Right lobe of liver (tissue), 6 donors: ENCODE data around the gene CELA2A. TPM values are rescaled to one million over a fixed set of nuclear protein-coding genes. Genes with fewer than 3 reads are reported as not detected.

Experiments used
- ATAC-seq, 4 donors: fragments of 200-7000 bp; cut with Tn5 transposase; one replicate each; pipeline ENCODE4 v1.9.1; 2020; ENCODE audit warnings: mild to moderate bottlenecking in 4 of 4, moderate library complexity in 4 of 4
- DNase-seq, 3 donors: peaks; one replicate each; pipeline ENCODE4 v3.0.0-alpha.2; 2020
- H3K27ac ChIP-seq, 3 donors: fragments of 200-600 bp; one replicate each; pipeline ENCODE4 v1.8.0; 2022
- H3K27me3 ChIP-seq, 2 donors: fragments of 200-600 bp; one replicate each; pipeline ENCODE4 v1.8.0; 2022
- H3K36me3 ChIP-seq, 4 donors: fragments of 200-600 bp; sonication (generic) in 1 of 4; one replicate each; pipeline versions ENCODE4 v1.5.1 to v1.8.0; 2017 to 2022; ENCODE audit warnings: control low read depth in 1 of 4
- H3K4me1 ChIP-seq, 4 donors: fragments of 200-600 bp; sonication (generic) in 1 of 4; one replicate each; pipeline versions ENCODE4 v1.5.1 to v1.8.0; 2017 to 2022; ENCODE audit warnings: control low read depth in 1 of 4
- H3K4me3 ChIP-seq, 3 donors: fragments of 200-600 bp; one replicate each; pipeline ENCODE4 v1.8.0; 2022
- H3K9me3 ChIP-seq, 4 donors: fragments of 200-600 bp; sonication (generic) in 1 of 4; one replicate each; pipeline versions ENCODE4 v1.5.1 to v1.8.0; 2017 to 2022; ENCODE audit warnings: control low read depth in 1 of 4
- CTCF ChIP-seq, 4 donors: fragments of 200-600 bp in 3 of 4; fragments of 450-650 bp in 1 of 4; IDR thresholded peaks; one replicate each; pipeline versions ENCODE4 v1.5.1 to v1.8.0; 2016 to 2022; ENCODE audit warnings: antibody characterized with exemption in 4 of 4, mild to moderate bottlenecking in 2 of 4
- POLR2A ChIP-seq: fragments of 450-650 bp; IDR thresholded peaks from one replicate; pipeline ENCODE4 v1.6.1; 2017; ENCODE audit warnings: antibody characterized with exemption, mild to moderate bottlenecking
- WGBS: methylation state at CpG from one replicate; pipeline ENCODE4 v1.1.6; 2018; ENCODE audit warnings: low coverage, low lambda C conversion rate; ENCODE audit not compliant: insufficient coverage; ENCODE audit errors: missing lambda C conversion rate; 5-methylcytosine and 5-hydroxymethylcytosine counted together
- intact Hi-C, 2 donors: fragments of 100-400 bp; cut with DNase I; formaldehyde crosslinking; loops; one replicate each; pipeline versions ENCODE4 v1.11.2 to v1.14.1; 2022
- total RNA-seq, 6 experiments: library from RNA; depleted of rRNA in 2 of 6; stranded (reverse); fragments of >200 nt in 2 of 6; fragmentation: NEBNext Ultra II Directional in 3 of 6; extraction: Animal tissue kit (Norgen Biotek cat#: 25700) in 3 of 6; gene quantifications; one replicate each; pipeline versions ENCODE4 v1.1.0 to v1.2.4, GENCODE V29; 2016 to 2023
- donor health status: DM: no; HTN: yes; CAD: no.
- donor health status: DM: no; HTN: no; CAD: no.
- donor health status: DM: no; HTN: no; CAD: no.
- donor health status: DM: no; HTN: yes; CAD: no.
- donor health status: DM: no; HTN: yes; CAD: no.

The CELA2A gene
- total RNA-seq, 6 experiments from 2014 or later, result not detected

GRCh38 chr1:15444468-15445389 lies 11.8 kb upstream of the CELA2A start:
- Histone ChIP-seq H3K4me3 (no peak overlapping the region), H3K9me3 (no peaks in the 10 kb centered on the region), H3K27me3 (no peaks in the 10 kb centered on the region), H3K27ac (no peak overlapping the region), H3K36me3 (no peaks in the 10 kb centered on the region), H3K4me1 (no peaks in the 10 kb centered on the region)
- WGBS, result 64% methylated on average over 3 of the region's 17 CpGs
- intact Hi-C loops, result no loop called here
- ATAC-seq (no peak), DNase-seq (no peak)
- no peak for TF ChIP-seq POLR2A
- TF ChIP-seq CTCF (IDR thresholded peaks at IDR 0.05), result no peak

- intact Hi-C loops, result no loop called here
- no peaks in the 10 kb centered on the region for H3K27me3 ChIP-seq
- 46% methylated on average over 2 of the region's 14 CpGs for WGBS
- DNase-seq (no peak), ATAC-seq (no peak)
- H3K27ac ChIP-seq, result no peak overlapping the region
- TF ChIP-seq POLR2A (no peak), CTCF (IDR thresholded peaks at IDR 0.05) (no peak)
- H3K4me1 ChIP-seq, result no peaks in the 10 kb centered on the region
- no peak overlapping the region for H3K4me3 ChIP-seq
- H3K9me3 ChIP-seq, result no peaks in the 10 kb centered on the region
- H3K36me3 ChIP-seq, result no peaks in the 10 kb centered on the region
Observed at GRCh38 chr1:15445390-15446122, 11.0 kb upstream of the CELA2A start.

- intact Hi-C loops, result no loop called here
- Histone ChIP-seq H3K4me1 (no peaks in the 10 kb centered on the region), H3K27me3 (no peaks in the 10 kb centered on the region), H3K9me3 (no peaks in the 10 kb centered on the region), H3K27ac (no peak overlapping the region), H3K36me3 (no peaks in the 10 kb centered on the region), H3K4me3 (no peak overlapping the region)
- no CpG with 5 or more reads among the region's 4 CpGs for WGBS
- no peak for ATAC-seq
- TF ChIP-seq POLR2A, result no peak
- no peak for TF ChIP-seq CTCF (IDR thresholded peaks at IDR 0.05)
- DNase-seq, result no peak
Observed at GRCh38 chr1:15446212-15446611, 10.3 kb upstream of the CELA2A start.

GRCh38 chr1:15448877-15449462 lies 7.6 kb upstream of the CELA2A start:
- DNase-seq (no peak), ATAC-seq (no peak)
- H3K9me3 ChIP-seq, result no peaks in the 10 kb centered on the region
- no peaks in the 10 kb centered on the region for H3K27me3 ChIP-seq
- no peak overlapping the region for H3K27ac ChIP-seq
- TF ChIP-seq CTCF (IDR thresholded peaks at IDR 0.05) (no peak), POLR2A (no peak)
- no peaks in the 10 kb centered on the region for H3K4me1 ChIP-seq
- WGBS, result 85% methylated on average over 3 of the region's 3 CpGs
- H3K36me3 ChIP-seq, result no peaks in the 10 kb centered on the region
- no peak overlapping the region for H3K4me3 ChIP-seq
- intact Hi-C loops, result no loop called here
